ENCODE data around the gene TPSD1.
"Not testable (repeated sequence)": the region's sequence is repeated elsewhere in the genome, so short reads cannot be mapped to it uniquely, and the experiment has no call there.

- TF ChIP-seq EZH2 (IDR thresholded peaks at IDR 0.05; ENCODE audit: low read depth); CTCF (conservative IDR thresholded peaks at IDR 0.05): not testable (repeated sequence)
Measured at GRCh38 chr16:1240436-1240835, 15.4 kb upstream of the TPSD1 start, which contains the start of gene TPSAB1.
